ENCODE data around the gene MACROD2. TPM values are rescaled to one million over a fixed set of nuclear protein-coding genes. Genes with fewer than 3 reads are reported as not detected.
"Not testable (repeated sequence)": the region's sequence is repeated elsewhere in the genome, so short reads cannot be mapped to it uniquely, and the experiment has no call there.

The MACROD2 gene
- total RNA-seq, 2 donors from 2014 or later = 0.95 to 4.2 TPM

GRCh38 chr20:15370370-15370769 is 1375.1 kb downstream of the MACROD2 start:
- Histone ChIP-seq H3K4me1 (ENCODE audit: control insufficient read depth in 1 of 2, low read depth in 2 of 2) (no peaks in the 10 kb centered on the region), H3K27ac (no peak overlapping the region), H3K9me3 (no peaks in the 10 kb centered on the region), H3K4me3 (no peak overlapping the region), H3K36me3 (no peaks in the 10 kb centered on the region), H3K27me3 (replicated peaks; ENCODE audit: insufficient read depth) (no peaks in the 10 kb centered on the region)
- ATAC-seq (ENCODE audit: insufficient number of reproducible peaks, low FRiP score, low read depth) (no peak), DNase-seq (ENCODE audit: low spot score) (no peak)
- TF ChIP-seq CTCF (IDR thresholded peaks at IDR 0.05) = no peak

DNA sequence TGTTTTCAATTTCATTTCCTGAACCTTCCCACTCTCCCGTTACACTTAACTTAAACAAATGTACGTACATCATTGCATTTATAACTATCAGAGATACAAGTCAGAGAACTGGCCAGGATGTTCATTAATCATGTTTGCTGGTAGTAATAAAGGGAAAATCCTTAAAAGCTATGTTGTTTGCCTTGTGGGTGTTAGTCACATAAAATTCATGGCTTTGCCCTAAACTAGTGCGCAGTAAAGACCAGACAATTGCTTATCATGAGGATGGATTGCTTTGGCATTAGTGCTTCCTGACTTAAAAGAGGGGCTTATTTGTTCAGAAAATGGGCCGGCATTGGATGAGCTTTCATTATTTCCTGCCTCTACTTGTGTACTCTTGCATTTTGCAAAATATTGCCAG is 1379.4 kb downstream of the MACROD2 start:
- no peak for ATAC-seq (ENCODE audit: insufficient number of reproducible peaks, low FRiP score, low read depth)
- Histone ChIP-seq H3K9me3 (no peaks in the 10 kb centered on the region), H3K4me3 (no peak overlapping the region), H3K27me3 (replicated peaks; ENCODE audit: insufficient read depth) (no peaks in the 10 kb centered on the region), H3K27ac (no peak overlapping the region), H3K4me1 (ENCODE audit: control insufficient read depth in 1 of 2, low read depth in 2 of 2) (no peaks in the 10 kb centered on the region), H3K36me3 (no peaks in the 10 kb centered on the region)
- no peak for TF ChIP-seq CTCF (IDR thresholded peaks at IDR 0.05)
- DNase-seq (ENCODE audit: low spot score) = no peak

- DNase-seq (ENCODE audit: low spot score) (no peak), ATAC-seq (ENCODE audit: insufficient number of reproducible peaks, low FRiP score, low read depth) (no peak)
- H3K27ac ChIP-seq = no peak overlapping the region
- no peaks in the 10 kb centered on the region for H3K4me1 ChIP-seq (ENCODE audit: control insufficient read depth in 1 of 2, low read depth in 2 of 2)
- TF ChIP-seq CTCF (IDR thresholded peaks at IDR 0.05) = no peak
- H3K4me3 ChIP-seq = no peak overlapping the region
- no peaks in the 10 kb centered on the region for H3K27me3 ChIP-seq (replicated peaks; ENCODE audit: insufficient read depth)
- no peaks in the 10 kb centered on the region for H3K36me3 ChIP-seq
- no peaks in the 10 kb centered on the region for H3K9me3 ChIP-seq
Observed at GRCh38 chr20:15375836-15376235, 1380.5 kb downstream of the MACROD2 start.

DNA sequence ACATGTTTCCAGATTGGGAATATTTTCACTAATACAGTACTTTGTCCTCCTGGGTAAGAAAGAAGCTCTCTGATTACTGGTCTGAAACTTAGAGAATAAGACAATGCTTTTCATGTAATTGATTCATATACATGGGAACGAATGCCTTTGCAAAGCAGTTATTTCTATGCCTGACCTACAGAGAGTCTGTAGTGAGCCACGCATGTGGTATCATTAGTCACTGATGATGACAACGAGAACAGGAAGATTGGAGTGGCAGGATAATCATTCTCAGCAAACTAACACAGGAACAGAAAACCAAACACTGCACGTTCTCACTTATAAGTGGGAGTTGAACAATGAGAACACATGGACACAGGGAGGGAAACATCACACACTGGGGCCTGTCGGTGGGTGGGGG is 1382.3 kb downstream of the MACROD2 start:
- H3K27me3 ChIP-seq (replicated peaks; ENCODE audit: insufficient read depth); DNase-seq (ENCODE audit: low spot score); H3K9me3 ChIP-seq; H3K4me3 ChIP-seq; H3K36me3 ChIP-seq; ATAC-seq (ENCODE audit: insufficient number of reproducible peaks, low FRiP score, low read depth); H3K27ac ChIP-seq; H3K4me1 ChIP-seq (ENCODE audit: control insufficient read depth in 1 of 2, low read depth in 2 of 2): not testable (repeated sequence)

GRCh38 chr20:15378151-15378550 is 1382.8 kb downstream of the MACROD2 start:
- no peaks in the 10 kb centered on the region for H3K36me3 ChIP-seq
- H3K27me3 ChIP-seq (replicated peaks; ENCODE audit: insufficient read depth) = no peaks in the 10 kb centered on the region
- H3K4me3 ChIP-seq = no peak overlapping the region
- no peaks in the 10 kb centered on the region for H3K9me3 ChIP-seq
- no peak for ATAC-seq (ENCODE audit: insufficient number of reproducible peaks, low FRiP score, low read depth)
- TF ChIP-seq CTCF (IDR thresholded peaks at IDR 0.05) = no peak
- no peaks in the 10 kb centered on the region for H3K4me1 ChIP-seq (ENCODE audit: control insufficient read depth in 1 of 2, low read depth in 2 of 2)
- no peak overlapping the region for H3K27ac ChIP-seq
- DNase-seq (ENCODE audit: low spot score) = no peak

DNA sequence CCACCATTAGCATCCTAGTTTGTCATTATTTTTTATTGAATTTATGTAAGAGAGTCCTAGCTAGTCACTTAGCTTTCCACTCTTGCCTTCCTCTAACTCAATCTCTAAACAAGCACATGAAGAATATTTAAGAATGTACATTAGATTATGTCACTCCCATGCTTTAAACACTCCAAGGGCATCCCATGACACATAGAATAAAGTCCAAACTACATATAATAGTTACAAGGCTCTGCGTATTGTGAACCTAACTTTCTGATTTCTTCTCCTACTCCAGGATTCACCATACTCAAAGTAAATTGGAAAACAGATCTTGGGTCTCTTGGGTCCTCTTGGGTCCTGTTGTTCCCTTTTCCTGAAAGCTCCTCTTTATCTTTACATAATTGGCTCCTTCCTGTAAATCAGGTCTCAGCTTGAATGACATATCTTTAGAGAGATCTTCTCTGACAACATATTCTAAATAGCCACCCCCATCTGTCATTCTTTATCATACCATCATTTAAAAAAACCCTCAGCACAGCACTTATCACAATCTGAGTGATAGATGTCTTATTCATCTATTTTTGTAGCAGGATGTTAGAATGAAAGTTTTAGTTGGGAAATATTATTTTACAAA is 1384.5 kb downstream of the MACROD2 start:
- TF ChIP-seq CTCF (IDR thresholded peaks at IDR 0.05) = no peak
- no peaks in the 10 kb centered on the region for H3K27me3 ChIP-seq (replicated peaks; ENCODE audit: insufficient read depth)
- H3K4me1 ChIP-seq (ENCODE audit: control insufficient read depth in 1 of 2, low read depth in 2 of 2) = no peaks in the 10 kb centered on the region
- H3K9me3 ChIP-seq = no peaks in the 10 kb centered on the region
- H3K4me3 ChIP-seq = no peak overlapping the region
- H3K27ac ChIP-seq = no peak overlapping the region
- no peaks in the 10 kb centered on the region for H3K36me3 ChIP-seq
- ATAC-seq (ENCODE audit: insufficient number of reproducible peaks, low FRiP score, low read depth) (no peak), DNase-seq (ENCODE audit: low spot score) (no peak)
